ENCODE results near the gene CCR5. TPM values are rescaled to one million over a fixed set of nuclear protein-coding genes. Genes with fewer than 3 reads are reported as not detected.

The CCR5 gene
- total and polyA plus RNA-seq, 9 of the 15 experiments (the other 6 are each of a cell fraction or from before 2014, with no cell fraction given) = not detected

GRCh38 chr3:46378426-46378942, 7.7 kb downstream of the CCR5 start (continued):
- TF ChIP-seq TFE3 (CRISPR knock-in tag; IDR thresholded peaks at IDR 0.05) = no peak
- no peak for TF ChIP-seq SP2 (IDR thresholded peaks at IDR 0.05; ENCODE audit: extremely low read depth, low read depth, low read length, poor library complexity, severe bottlenecking)
- no peak for TF ChIP-seq ZNF212 (CRISPR knock-in tag; IDR thresholded peaks at IDR 0.05)
- no peak for TF ChIP-seq HNRNPLL (IDR thresholded peaks at IDR 0.05; ENCODE audit: low read depth, low read length, poor library complexity, severe bottlenecking)
- TF ChIP-seq C11orf30 (IDR thresholded peaks at IDR 0.05; ENCODE audit: low read depth) = peak; percentile 41; the same call in 1 of the 2 replicates
- TF ChIP-seq SMARCB1 (IDR thresholded peaks at IDR 0.05; ENCODE audit: insufficient read length, low read depth) = no peak
- TF ChIP-seq EHMT2 (IDR thresholded peaks at IDR 0.05) = 0 out of 2 replicates have a peak, but pooled peaks have one; percentile 56
- TF ChIP-seq ZNF175 (CRISPR knock-in tag; IDR thresholded peaks at IDR 0.05; ENCODE audit: low read depth) = no peak
- TF ChIP-seq THRA (IDR thresholded peaks at IDR 0.05) = no peak
- TF ChIP-seq HDAC6 (IDR thresholded peaks at IDR 0.05; ENCODE audit: low read depth, low read length) = no peak
- no peak for TF ChIP-seq SREBF1 (IDR thresholded peaks at IDR 0.05; ENCODE audit: borderline replicate concordance, low read depth, low read length)
- TF ChIP-seq SAP30 (IDR thresholded peaks at IDR 0.05; ENCODE audit: borderline replicate concordance, insufficient read depth, low read depth, low read length, poor library complexity, severe bottlenecking) = no peak
- TF ChIP-seq STAT6 (CRISPR knock-in tag; IDR thresholded peaks at IDR 0.05) = no peak
- TF ChIP-seq CTCF (IDR thresholded peaks at IDR 0.05 in 2 of 3, conservative IDR thresholded peaks at IDR 0.05 in 1 of 3; ENCODE audit: insufficient read depth in 2 of 3, low read depth in 1 of 3, low read length in 3 of 3) = peak; percentile 85 to 91 (median 90)
- 0 out of 2 replicates have a peak, but pooled peaks have one; percentile 25 for TF ChIP-seq ETS1 (conservative IDR thresholded peaks at IDR 0.05; ENCODE audit: control insufficient read depth, low read depth, low read length)

Measured in K562 (cell line).